ENCODE results near the gene RGL2. TPM values are rescaled to one million over a fixed set of nuclear protein-coding genes. Genes with fewer than 3 reads are reported as not detected.

RGL2 gene
- total RNA-seq, 1 donor from 2014 or later, result 51.9 TPM

DNA sequence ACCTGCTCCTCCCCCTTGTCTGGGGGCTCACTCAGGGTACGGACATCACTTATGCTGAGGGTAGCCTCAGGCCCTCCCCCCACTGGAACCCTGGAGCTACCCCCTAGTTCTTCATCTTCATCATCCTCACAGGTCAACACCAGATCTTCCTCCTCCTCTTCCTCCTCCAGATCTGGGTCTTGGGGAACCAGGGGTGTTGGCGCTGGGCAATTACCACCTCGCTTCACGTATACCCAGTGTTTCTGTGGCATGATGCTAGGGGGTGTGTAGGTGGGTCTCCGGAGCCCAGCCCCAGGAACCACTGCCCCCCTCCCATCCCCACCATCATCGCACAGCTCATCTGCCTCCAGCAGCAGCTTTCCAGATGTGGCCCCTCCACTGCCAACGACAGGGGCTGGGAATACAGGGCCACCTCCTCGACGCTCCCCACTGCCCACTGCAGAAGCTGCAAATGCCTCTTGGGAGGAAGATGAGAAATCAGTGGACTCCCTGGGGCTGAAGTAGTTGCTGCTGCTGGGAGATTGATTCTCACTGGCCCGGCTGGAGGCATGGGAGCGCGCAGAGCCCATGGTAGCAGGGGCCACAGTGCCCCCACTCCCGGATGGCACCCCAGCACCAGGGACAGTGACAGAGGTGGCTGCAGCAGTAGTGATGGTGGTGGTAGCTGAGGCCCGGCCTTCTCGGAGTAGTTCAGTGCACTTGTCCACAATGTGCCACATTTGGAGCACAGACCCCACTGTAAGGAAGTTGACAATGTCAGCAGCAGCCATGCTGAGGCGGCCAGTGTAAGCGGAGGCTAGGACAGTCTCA is 17.3 kb upstream of the RGL2 start:
- DNase-seq, result no peak

- DNase-seq, result peak; percentile 22
Observed at GRCh38 chr6:33314943-33315792, 16.4 kb upstream of the RGL2 start.

- peak; percentile 74 for DNase-seq
Observed at GRCh38 chr6:33314515-33314942, 15.8 kb upstream of the RGL2 start.

- peak; percentile 78 for DNase-seq
Observed at GRCh38 chr6:33313709-33314514, 15.2 kb upstream of the RGL2 start, which contains the start of gene TAPBP. Gene TAPBP, minus strand, starts transcription at chr6:33314078. Its CDS starts 37 bp downstream, at chr6:33314041.

GRCh38 chr6:33313105-33313708 is 14.5 kb upstream of the RGL2 start:
- peak; percentile 56 for DNase-seq

- peak; percentile 75 for DNase-seq
Observed at GRCh38 chr6:33312361-33313104, 13.8 kb upstream of the RGL2 start.

DNA sequence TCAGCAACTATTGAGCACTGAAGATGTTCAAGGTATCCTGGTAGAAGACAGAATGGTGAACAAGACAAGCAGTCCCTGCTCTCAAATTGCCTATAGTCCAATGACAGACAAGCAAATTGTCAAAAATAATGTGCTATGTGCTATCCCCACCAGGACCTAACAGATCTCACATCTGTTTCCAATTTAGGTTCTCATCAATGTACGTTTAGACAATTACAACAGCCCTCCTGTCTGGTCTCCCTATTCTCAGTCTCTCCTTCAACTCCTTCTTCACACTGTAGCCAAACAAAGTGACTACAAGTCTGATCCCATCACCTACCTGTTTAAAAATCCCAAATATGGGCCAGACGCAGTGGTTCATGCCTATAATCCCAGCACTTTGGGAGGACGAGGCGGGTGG is 7.6 kb upstream of the RGL2 start:
- DNase-seq, result no peak

- no peak for DNase-seq
Observed at GRCh38 chr6:33305052-33305451, 6.3 kb upstream of the RGL2 start.

GRCh38 chr6:33304216-33304615 is 5.5 kb upstream of the RGL2 start:
- no peak for DNase-seq

- no peak for DNase-seq
Observed at GRCh38 chr6:33301877-33302276, 3.1 kb upstream of the RGL2 start.

- peak; percentile 97 for DNase-seq
Observed at GRCh38 chr6:33299237-33299944, 649 bp upstream of the RGL2 start.

DNA sequence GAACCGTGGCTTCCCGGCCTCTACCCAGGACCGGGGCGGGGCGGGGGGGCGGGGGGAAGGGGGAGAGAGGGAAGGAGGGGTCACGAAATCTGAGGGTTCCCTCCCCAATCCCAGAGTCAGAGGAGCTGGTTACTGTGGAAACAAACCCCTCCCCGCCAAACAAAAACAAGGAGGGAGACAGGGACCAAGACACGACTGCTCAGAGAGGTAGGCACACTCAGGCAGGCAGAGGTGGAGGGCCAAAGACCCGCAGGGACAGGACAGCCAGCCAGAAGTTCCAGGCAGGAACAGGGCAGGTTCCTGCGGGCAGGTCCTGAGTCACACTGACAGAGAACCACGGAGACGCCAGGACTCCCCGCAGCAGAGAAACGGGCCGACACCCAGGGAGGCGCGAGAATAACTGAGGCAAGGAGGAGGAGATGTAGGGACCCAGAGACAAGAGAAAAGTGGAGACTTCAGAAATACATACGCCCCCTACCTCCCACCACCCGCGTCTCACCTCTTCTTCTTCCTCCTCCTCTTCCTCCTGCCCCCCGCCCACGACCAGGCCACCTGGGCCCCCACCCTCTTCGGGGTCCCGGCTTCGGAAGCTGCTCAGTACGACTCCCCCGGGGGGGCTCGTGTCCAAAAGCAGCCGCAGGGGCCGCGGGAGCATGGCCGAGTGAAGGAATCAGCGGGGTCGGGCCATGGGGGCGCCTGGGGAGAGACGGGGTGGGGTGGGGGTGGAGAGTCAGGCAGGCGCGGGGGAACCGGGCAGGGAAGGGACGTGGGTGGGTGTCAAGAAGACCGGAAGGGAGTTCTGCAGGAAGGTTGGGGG is 578 bp downstream of the RGL2 start:
- peak; percentile 90 for DNase-seq

DNA sequence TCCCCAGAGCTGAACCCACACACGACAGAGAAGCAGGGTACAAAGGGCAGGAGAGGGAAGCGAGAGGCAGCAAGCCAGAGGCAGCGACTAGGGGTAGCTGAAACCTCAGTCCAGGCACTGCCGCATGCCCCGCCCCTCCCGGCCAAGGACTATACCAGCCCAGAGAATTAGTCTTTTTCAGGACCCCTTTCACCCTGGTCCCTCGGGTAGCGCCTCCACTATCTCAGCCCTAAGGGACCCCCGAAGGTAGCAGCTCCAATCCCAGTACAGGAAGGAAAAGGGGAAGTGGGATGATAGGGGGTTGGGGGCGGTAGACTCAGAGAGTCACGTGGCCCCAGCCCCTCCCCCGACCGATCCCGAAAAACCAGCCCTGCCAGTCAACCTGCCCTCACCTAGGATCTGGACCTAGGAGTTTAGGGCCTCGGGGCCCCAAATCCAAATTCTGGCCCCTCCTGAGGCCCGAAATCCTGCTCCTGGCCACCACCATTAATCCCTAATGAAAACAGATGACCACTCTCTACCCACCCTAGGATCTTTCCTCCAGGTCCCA is 1.3 kb downstream of the RGL2 start:
- peak; percentile 50 for DNase-seq

DNA sequence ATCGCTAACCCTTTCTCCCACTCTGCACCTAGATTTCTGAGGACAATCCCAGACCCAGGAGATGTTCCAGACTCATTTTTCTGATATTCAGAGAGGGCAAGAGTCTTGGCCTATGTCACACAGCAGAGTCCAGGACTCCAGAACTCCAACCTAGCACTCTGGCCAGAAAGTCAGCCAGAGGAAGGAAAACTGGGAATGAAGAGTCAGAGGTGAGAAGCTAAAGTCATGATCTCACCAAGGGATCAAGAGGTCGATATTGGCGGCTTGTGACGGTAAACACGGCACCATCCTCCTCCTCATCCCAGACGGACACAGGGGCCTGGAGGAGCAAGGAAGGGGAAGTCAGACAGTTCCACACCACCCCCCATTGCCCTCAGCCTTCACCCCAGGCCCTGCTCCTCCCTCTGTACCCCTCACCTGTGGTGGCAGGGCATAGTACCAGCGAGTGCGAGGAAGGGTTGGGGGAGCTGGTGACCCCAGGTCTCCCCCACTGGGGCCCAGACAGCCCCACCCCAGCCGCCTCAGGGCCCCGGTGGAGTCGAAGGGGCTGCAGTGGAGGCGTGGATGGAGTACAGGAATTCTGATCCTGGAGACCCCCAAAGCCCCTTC is 1.8 kb downstream of the RGL2 start:
- no peak for DNase-seq

GRCh38 chr6:33295621-33296369 is 2.9 kb downstream of the RGL2 start:
- no peak for DNase-seq

DNA sequence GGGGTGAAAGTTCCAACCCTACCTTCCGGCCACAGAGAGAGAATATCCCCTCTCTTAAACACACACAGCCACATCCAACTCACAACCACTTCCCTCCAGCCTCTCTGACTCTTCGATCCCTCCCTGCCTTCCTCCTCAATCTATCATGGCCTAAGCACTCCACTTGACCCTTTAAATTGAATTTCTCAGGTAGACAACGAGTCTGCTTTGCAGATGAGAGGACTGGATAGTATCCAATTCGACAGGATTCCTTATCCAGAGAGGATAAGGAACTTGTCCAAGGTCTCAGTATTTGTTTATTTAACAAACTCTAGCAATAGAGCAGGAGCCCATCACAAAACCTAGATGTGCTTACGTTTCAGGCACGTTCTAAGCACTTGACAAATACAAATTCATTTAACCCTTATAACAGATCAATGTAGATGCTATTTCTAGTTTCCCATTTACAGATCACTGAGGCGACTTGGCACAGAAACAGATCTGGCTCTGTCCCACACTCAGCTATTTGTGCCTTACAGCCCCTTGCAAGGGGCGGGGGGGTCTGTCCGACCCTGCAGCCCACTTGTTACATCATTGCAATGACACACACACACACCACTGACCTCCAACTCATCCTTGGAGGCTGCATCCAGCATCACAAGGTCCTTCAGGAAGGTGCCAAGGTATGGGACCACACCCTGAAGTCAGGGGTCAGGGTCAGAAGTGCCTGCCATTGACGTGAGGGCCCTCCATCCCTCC is 4.5 kb downstream of the RGL2 start:
- no peak for DNase-seq

DNA sequence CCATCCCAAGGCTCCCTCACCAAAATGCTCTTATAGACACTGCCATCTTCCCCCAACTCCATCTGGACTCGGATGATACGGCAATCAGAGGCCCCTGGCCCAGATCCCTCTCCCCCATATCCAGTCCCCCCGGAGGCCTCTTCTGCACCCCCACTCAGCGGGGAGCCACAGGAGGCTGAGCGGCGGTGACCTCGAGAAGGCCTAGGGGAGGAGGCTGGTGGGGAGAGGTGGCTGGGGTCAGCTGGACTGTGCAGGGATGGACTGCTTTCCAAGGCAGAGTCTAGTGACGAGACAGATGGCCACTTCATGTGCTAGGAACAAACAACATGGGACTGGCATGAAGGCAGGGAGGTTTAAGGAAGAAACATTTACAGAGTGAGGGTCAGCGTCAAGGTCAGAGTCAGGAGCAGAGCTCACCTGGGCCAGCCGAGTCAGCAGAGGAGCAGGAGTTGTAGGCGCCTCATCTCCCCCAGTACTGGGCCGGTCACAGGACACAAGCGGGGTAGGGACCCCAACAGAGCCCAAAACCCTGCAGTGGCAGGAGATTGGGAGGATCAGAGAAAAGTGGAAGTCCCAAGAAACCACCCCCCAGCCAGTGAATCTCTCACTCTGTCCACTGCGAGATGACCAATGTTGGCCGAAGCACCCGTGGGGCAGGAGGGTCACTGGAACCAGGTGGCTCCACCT is 5.6 kb downstream of the RGL2 start:
- no peak for DNase-seq

Measured in tongue (tissue), 2 donors.